Thyroid gland (tissue), 4 donors: ENCODE data around the gene INPP4A.

Source experiments
- POLR2A ChIP-seq, 2 donors: fragments of 450-650 bp; IDR thresholded peaks; one replicate each; pipeline ENCODE4 v1.6.1; 2017; ENCODE audit warnings: antibody characterized with exemption in 2 of 2, mild to moderate bottlenecking in 2 of 2, moderate library complexity in 1 of 2
- TF ChIP-seq, protein P1 (sequence below), 6 experiments: fragments of 200-600 bp in 3 of 6; fragments of 450-650 bp in 3 of 6; sonication (generic) in 3 of 6; IDR thresholded peaks; one replicate each; pipeline ENCODE4 v1.5.1; 2016 to 2019; ENCODE audit warnings: antibody characterized with exemption in 6 of 6, mild to moderate bottlenecking in 2 of 6, inconsistent platforms in 1 of 6, moderate library complexity in 1 of 6

- TF ChIP-seq, protein P1, sequence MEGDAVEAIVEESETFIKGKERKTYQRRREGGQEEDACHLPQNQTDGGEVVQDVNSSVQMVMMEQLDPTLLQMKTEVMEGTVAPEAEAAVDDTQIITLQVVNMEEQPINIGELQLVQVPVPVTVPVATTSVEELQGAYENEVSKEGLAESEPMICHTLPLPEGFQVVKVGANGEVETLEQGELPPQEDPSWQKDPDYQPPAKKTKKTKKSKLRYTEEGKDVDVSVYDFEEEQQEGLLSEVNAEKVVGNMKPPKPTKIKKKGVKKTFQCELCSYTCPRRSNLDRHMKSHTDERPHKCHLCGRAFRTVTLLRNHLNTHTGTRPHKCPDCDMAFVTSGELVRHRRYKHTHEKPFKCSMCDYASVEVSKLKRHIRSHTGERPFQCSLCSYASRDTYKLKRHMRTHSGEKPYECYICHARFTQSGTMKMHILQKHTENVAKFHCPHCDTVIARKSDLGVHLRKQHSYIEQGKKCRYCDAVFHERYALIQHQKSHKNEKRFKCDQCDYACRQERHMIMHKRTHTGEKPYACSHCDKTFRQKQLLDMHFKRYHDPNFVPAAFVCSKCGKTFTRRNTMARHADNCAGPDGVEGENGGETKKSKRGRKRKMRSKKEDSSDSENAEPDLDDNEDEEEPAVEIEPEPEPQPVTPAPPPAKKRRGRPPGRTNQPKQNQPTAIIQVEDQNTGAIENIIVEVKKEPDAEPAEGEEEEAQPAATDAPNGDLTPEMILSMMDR (IDR thresholded peaks at IDR 0.05): no peak
- no peak for TF ChIP-seq POLR2A (IDR thresholded peaks at IDR 0.05)
Measured at GRCh38 chr2:98477036-98477435, 32.4 kb downstream of the INPP4A start.
